CD14-positive monocyte (primary cell): ENCODE measurements around the gene MTRF1. TPM values are rescaled to one million over a fixed set of nuclear protein-coding genes. Genes with fewer than 3 reads are reported as not detected.
A peak's percentile ranks its signal among the peaks of the same experiment; 100 is the strongest.

Experiments
- DNase-seq, 3 donors: peaks; one replicate each; pipeline ENCODE4 v3.0.0-alpha.2; 2011 to 2022
- H2AFZ ChIP-seq: 2 replicates; pipeline ENCODE4 v1.6.0; 2012; ENCODE audit warnings: mild to moderate bottlenecking, low read depth, low read length, inconsistent platforms; ENCODE audit not compliant: insufficient read depth, poor library complexity, severe bottlenecking
- H3K27ac ChIP-seq, 2 donors: 1 replicate in 1 of 2; 2 replicates in 1 of 2; pipeline ENCODE4 v1.5.1; 2012 to 2013; ENCODE audit warnings: low read length in 2 of 2, control low read depth in 1 of 2, inconsistent platforms in 1 of 2, low read depth in 1 of 2, mild to moderate bottlenecking in 1 of 2
- H3K27me3 ChIP-seq, 2 donors: one replicate each; pipeline versions ENCODE4 v1.6.0 to v1.6.1; 2011 to 2013; ENCODE audit warnings: low read length in 2 of 2; ENCODE audit not compliant: control insufficient read depth in 2 of 2, insufficient read depth in 2 of 2
- H3K36me3 ChIP-seq, 2 donors: replicated peaks in 1 of 2; 1 replicate in 1 of 2; 2 replicates in 1 of 2; pipeline versions ENCODE4 v1.5.1 to v1.6.1; 2012 to 2013; ENCODE audit warnings: low read length in 2 of 2, control low read depth in 1 of 2, inconsistent platforms in 1 of 2, mild to moderate bottlenecking in 1 of 2; ENCODE audit not compliant: insufficient read depth in 2 of 2, control insufficient read depth in 1 of 2
- H3K4me1 ChIP-seq, 2 donors: 1 replicate in 1 of 2; 2 replicates in 1 of 2; pipeline versions ENCODE4 v1.5.1 to v1.6.1; 2012 to 2013; ENCODE audit warnings: low read length in 2 of 2, control low read depth in 1 of 2, inconsistent platforms in 1 of 2, mild to moderate bottlenecking in 1 of 2, moderate library complexity in 1 of 2; ENCODE audit not compliant: insufficient read depth in 2 of 2, control insufficient read depth in 1 of 2
- H3K4me2 ChIP-seq: replicated peaks from 2 replicates; pipeline ENCODE3; 2012; ENCODE audit warnings: low read length, moderate library complexity, mild to moderate bottlenecking; ENCODE audit not compliant: poor library complexity, severe bottlenecking; ENCODE audit errors: extremely low read depth
- H3K4me3 ChIP-seq, 3 experiments: fragments of 200-600 bp in 1 of 3; sonication (generic) in 1 of 3; replicated peaks in 1 of 3; 1 replicate in 2 of 3; 2 replicates in 1 of 3; pipeline ENCODE4 v1.5.1; 2011 to 2013; ENCODE audit warnings: low read length in 3 of 3, mild to moderate bottlenecking in 3 of 3, control low read depth in 2 of 3, low read depth in 2 of 3, inconsistent platforms in 1 of 3, moderate library complexity in 1 of 3
- H3K79me2 ChIP-seq: 2 replicates; pipeline ENCODE4 v1.6.0; 2012; ENCODE audit warnings: mild to moderate bottlenecking, control low read depth, inconsistent platforms, low read length, moderate library complexity; ENCODE audit not compliant: insufficient read depth
- H3K9ac ChIP-seq: 2 replicates; pipeline ENCODE4 v1.6.0; 2017; ENCODE audit warnings: low read length, mild to moderate bottlenecking; ENCODE audit not compliant: insufficient read depth, poor library complexity, severe bottlenecking
- H3K9me3 ChIP-seq, 2 donors: replicated peaks in 1 of 2; 1 replicate in 1 of 2; 2 replicates in 1 of 2; pipeline versions ENCODE4 v1.5.1 to v1.6.1; 2012 to 2013; ENCODE audit warnings: low read length in 2 of 2, control low read depth in 1 of 2; ENCODE audit not compliant: control insufficient read depth in 1 of 2, insufficient read depth in 1 of 2
- H4K20me1 ChIP-seq: 2 replicates; pipeline ENCODE4 v1.6.0; 2012; ENCODE audit warnings: mild to moderate bottlenecking, low read length, control low read depth, moderate library complexity; ENCODE audit not compliant: insufficient read depth
- H3K27ac Mint-ChIP-seq, 7 donors: one replicate each; pipeline ENCODE4 v1.8.0; 2020; ENCODE audit warnings: mild to moderate bottlenecking in 7 of 7, mixed read lengths in 7 of 7, moderate library complexity in 6 of 7, inconsistent platforms in 2 of 7
- H3K27me3 Mint-ChIP-seq, 3 donors: one replicate each; pipeline ENCODE4 v1.8.0; 2021 to 2022; ENCODE audit warnings: low read depth in 3 of 3, mild to moderate bottlenecking in 3 of 3, mixed read lengths in 3 of 3, moderate library complexity in 3 of 3, inconsistent platforms in 1 of 3
- H3K36me3 Mint-ChIP-seq, 2 donors: one replicate each; pipeline ENCODE4 v1.8.0; 2020; ENCODE audit warnings: mixed read lengths in 2 of 2, inconsistent platforms in 1 of 2, mild to moderate bottlenecking in 1 of 2
- H3K4me1 Mint-ChIP-seq: one replicate; pipeline ENCODE4 v1.8.0; 2020; ENCODE audit warnings: mild to moderate bottlenecking, mixed read lengths
- H3K4me3 Mint-ChIP-seq, 2 donors: one replicate each; pipeline ENCODE4 v1.8.0; 2020; ENCODE audit warnings: mild to moderate bottlenecking in 2 of 2, mixed read lengths in 2 of 2, moderate library complexity in 1 of 2
- H3K9me3 Mint-ChIP-seq, 7 donors: one replicate each; pipeline ENCODE4 v1.8.0; 2020 to 2022; ENCODE audit warnings: mixed read lengths in 7 of 7, mild to moderate bottlenecking in 6 of 7, moderate library complexity in 6 of 7, inconsistent platforms in 2 of 7
- WGBS: methylation state at CpG from one replicate; pipeline ENCODE4 v1.1.5; 2013; ENCODE audit warnings: missing lambda C conversion rate; ENCODE audit not compliant: insufficient coverage; 5-methylcytosine and 5-hydroxymethylcytosine counted together
- intact Hi-C, 2 donors: fragments of 100-400 bp; cut with micrococcal nuclease; formaldehyde crosslinking; loops; one replicate each; pipeline versions ENCODE4 v1.15.0 to v1.15.1; 2023
- polyA plus RNA-seq, 3 donors: library from polyadenylated mRNA; depleted of rRNA in 1 of 3; unstranded in 2 of 3; stranded (reverse) in 1 of 3; fragments of 300-500 nt in 2 of 3; fragments of >200 nt in 1 of 3; fragmentation: Illumina TruSeq in 2 of 3; gene quantifications; 1 replicate in 2 of 3; 2 replicates in 1 of 3; pipeline ENCODE4 v1.2.3, GENCODE V29; 2012 to 2021
- TF ChIP-seq, protein P1 (sequence below): fragments of 200-600 bp; IDR thresholded peaks from one replicate; pipeline ENCODE4 v1.8.0; 2022; ENCODE audit warnings: antibody characterized with exemption, mild to moderate bottlenecking

MTRF1 gene
- polyA plus RNA-seq, 3 donors = 4.0 to 17.2 (median 6.0) TPM

DNA sequence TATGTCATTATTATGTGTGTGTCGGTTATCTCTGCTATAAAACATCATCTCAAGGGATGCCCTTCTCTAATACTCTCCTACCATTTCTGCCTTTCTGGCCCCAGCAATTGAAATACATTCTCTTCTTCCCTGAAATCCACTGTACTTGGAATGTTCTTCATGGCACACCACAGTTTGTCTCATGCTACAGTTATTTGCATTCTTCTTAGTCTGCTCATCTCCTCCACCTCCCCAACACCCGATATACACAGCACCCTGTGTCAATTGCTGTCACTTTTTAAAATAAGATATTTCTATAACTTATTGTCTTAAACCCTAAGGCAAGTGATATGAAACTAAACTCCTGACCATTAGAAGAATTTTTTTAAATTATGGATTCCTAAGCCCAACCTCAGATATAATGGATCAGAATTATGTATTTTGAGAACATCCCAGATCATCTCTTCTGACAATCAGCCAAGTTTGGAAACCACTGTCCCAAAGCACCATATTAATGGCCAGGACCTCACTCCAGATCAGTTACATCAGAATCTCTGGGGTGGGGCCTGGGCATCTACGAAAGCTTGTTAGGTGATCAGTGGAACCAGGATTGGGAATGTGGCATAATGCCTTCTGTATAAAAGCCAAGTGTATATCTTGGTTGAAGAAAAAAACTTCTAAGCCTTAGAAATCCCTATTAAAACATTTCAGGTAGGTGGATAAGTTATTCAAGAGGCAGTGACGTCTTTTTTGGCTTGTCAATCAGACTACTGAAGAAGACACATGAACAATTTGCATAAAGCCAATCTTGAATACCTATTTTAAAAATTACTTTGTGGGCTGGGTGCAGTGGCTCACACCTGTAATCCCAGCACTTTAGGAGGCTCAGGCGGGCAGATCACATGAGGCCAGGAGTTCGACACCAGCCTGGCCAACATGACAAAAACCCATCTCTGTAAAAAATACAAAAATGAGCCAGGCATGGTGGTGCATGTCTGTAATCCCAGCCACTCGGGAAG, 39.0 kb downstream of the MTRF1 start:
- no peak overlapping the region for H3K4me3 Mint-ChIP-seq
- H3K79me2 ChIP-seq = no peaks in the 10 kb centered on the region
- TF ChIP-seq, protein P1, sequence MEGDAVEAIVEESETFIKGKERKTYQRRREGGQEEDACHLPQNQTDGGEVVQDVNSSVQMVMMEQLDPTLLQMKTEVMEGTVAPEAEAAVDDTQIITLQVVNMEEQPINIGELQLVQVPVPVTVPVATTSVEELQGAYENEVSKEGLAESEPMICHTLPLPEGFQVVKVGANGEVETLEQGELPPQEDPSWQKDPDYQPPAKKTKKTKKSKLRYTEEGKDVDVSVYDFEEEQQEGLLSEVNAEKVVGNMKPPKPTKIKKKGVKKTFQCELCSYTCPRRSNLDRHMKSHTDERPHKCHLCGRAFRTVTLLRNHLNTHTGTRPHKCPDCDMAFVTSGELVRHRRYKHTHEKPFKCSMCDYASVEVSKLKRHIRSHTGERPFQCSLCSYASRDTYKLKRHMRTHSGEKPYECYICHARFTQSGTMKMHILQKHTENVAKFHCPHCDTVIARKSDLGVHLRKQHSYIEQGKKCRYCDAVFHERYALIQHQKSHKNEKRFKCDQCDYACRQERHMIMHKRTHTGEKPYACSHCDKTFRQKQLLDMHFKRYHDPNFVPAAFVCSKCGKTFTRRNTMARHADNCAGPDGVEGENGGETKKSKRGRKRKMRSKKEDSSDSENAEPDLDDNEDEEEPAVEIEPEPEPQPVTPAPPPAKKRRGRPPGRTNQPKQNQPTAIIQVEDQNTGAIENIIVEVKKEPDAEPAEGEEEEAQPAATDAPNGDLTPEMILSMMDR = no peak
- no peaks in the 10 kb centered on the region for H3K27me3 ChIP-seq
- peaks cover 3 to 56% of the 10 kb centered on the region in 2 donors for H3K36me3 ChIP-seq
- DNase-seq = no peak
- H3K4me3 ChIP-seq = no peak overlapping the region
- H2AFZ ChIP-seq = no peak overlapping the region
- no peak overlapping the region for H3K4me2 ChIP-seq
- H4K20me1 ChIP-seq = no peaks in the 10 kb centered on the region
- 89% methylated on average over 3 of the region's 7 CpGs for WGBS
- no peak overlapping the region for H3K9ac ChIP-seq
- H3K36me3 Mint-ChIP-seq = peaks cover 42 to 46% of the 10 kb centered on the region in 2 donors
- intact Hi-C loops = loop anchor here in 1 of 2 donors (10.0 kb wide), 1 partner anchor 150 kb away; no protein-coding TSS in a partner anchor
- H3K9me3 ChIP-seq = no peaks in the 10 kb centered on the region
- H3K4me1 Mint-ChIP-seq = no peaks in the 10 kb centered on the region
- H3K27ac Mint-ChIP-seq = peak overlapping the region in 1 of 7 donors; percentile 30
- no peak overlapping the region for H3K27ac ChIP-seq
- no peaks in the 10 kb centered on the region for H3K27me3 Mint-ChIP-seq
- no peaks in the 10 kb centered on the region for H3K9me3 Mint-ChIP-seq
- H3K4me1 ChIP-seq = no peaks in the 10 kb centered on the region

DNA sequence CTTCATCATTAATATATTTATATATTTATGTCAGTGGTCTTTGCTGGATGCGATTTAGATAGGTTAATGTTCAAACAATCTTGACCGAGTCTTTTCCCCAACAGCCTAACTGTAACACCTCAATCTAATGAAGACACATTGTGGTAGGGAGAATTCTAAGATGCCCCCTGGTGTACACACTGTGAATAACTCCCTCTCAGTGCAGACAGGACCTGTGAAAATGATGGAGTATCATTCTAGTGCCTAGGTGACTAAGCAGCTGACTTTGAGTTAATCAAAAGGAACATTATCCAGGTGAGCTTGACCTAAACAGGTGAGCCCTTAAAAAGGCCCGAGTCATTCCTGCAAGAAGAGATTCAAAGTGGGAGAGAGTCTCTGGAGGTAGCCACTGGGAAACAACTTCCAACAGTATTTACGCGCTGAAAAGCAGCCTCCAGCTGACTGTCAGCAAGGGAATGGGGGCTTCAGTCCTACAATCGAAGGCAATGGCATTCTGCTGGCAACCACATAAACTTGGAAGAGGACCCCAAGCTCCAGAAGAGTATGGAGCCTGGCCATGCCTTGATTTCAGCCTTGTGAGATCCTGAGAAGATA, 41.0 kb downstream of the MTRF1 start:
- Histone ChIP-seq H3K4me3 (no peak overlapping the region), H3K36me3 (peaks cover 8 to 46% of the 10 kb centered on the region in 2 donors), H3K27ac (no peak overlapping the region), H3K79me2 (no peaks in the 10 kb centered on the region), H3K27me3 (no peaks in the 10 kb centered on the region), H3K4me2 (no peak overlapping the region), H2AFZ (no peak overlapping the region), H3K9ac (no peak overlapping the region), H4K20me1 (no peaks in the 10 kb centered on the region), H3K4me1 (no peaks in the 10 kb centered on the region), H3K9me3 (no peaks in the 10 kb centered on the region)
- TF ChIP-seq, protein P1 = peak; percentile 86
- H3K4me3 Mint-ChIP-seq = no peak overlapping the region
- WGBS = 69% methylated on average over 4 of the region's 6 CpGs
- H3K27ac Mint-ChIP-seq = no peak overlapping the region
- peak; percentile 28 to 51 (median 50) for DNase-seq
- H3K4me1 Mint-ChIP-seq = no peaks in the 10 kb centered on the region
- intact Hi-C loops = loop anchor here (2.0 to 10.0 kb wide), 2 partner anchors 148 kb away; no protein-coding TSS in a partner anchor
- peaks cover 46 to 50% of the 10 kb centered on the region in 2 donors for H3K36me3 Mint-ChIP-seq
- H3K9me3 Mint-ChIP-seq = no peaks in the 10 kb centered on the region
- no peaks in the 10 kb centered on the region for H3K27me3 Mint-ChIP-seq
